CD4-positive, alpha-beta T cell treated with Interleukin-6 at 100 ng/mL for 8 hours (primary cell): ENCODE data around the gene SETD7.

Source experiments
- DNase-seq: peaks from one replicate; pipeline ENCODE4 v3.0.0-alpha.2; 2020; ENCODE audit warnings: mixed read lengths, low spot score

SETD7 gene

GRCh38 chr4:139568206-139568955, 12.4 kb upstream of the SETD7 start:
- DNase-seq = no peak

GRCh38 chr4:139567159-139567870, 11.3 kb upstream of the SETD7 start:
- no peak for DNase-seq

GRCh38 chr4:139564502-139564901, 8.5 kb upstream of the SETD7 start:
- no peak for DNase-seq

GRCh38 chr4:139563515-139563914, 7.5 kb upstream of the SETD7 start:
- no peak for DNase-seq

- no peak for DNase-seq
Observed at GRCh38 chr4:139562839-139563238, 6.8 kb upstream of the SETD7 start.

GRCh38 chr4:139562067-139562684, 6.2 kb upstream of the SETD7 start:
- no peak for DNase-seq

GRCh38 chr4:139560406-139561104, 4.5 kb upstream of the SETD7 start:
- DNase-seq = peak; percentile 61

GRCh38 chr4:139559687-139560086, 3.7 kb upstream of the SETD7 start:
- no peak for DNase-seq

GRCh38 chr4:139559089-139559479, 3.1 kb upstream of the SETD7 start:
- no peak for DNase-seq

- DNase-seq = no peak
Observed at GRCh38 chr4:139558235-139559088, 2.4 kb upstream of the SETD7 start.

- no peak for DNase-seq
Observed at GRCh38 chr4:139557556-139558110, 1.6 kb upstream of the SETD7 start.

- peak; percentile 50 for DNase-seq
Observed at GRCh38 chr4:139556724-139557555, 921 bp upstream of the SETD7 start.

- no peak for DNase-seq
Observed at GRCh38 chr4:139555705-139556070, 331 bp downstream of the SETD7 start.

- DNase-seq = peak; percentile 88
Observed at GRCh38 chr4:139554893-139555704, 920 bp downstream of the SETD7 start.

- no peak for DNase-seq
Observed at GRCh38 chr4:139554642-139554892, 1.5 kb downstream of the SETD7 start.

- DNase-seq = no peak
Observed at GRCh38 chr4:139553751-139554641, 2.0 kb downstream of the SETD7 start.

- DNase-seq = no peak
Observed at GRCh38 chr4:139552517-139553307, 3.3 kb downstream of the SETD7 start.
